ENCODE data around the gene LCN12.

DNA sequence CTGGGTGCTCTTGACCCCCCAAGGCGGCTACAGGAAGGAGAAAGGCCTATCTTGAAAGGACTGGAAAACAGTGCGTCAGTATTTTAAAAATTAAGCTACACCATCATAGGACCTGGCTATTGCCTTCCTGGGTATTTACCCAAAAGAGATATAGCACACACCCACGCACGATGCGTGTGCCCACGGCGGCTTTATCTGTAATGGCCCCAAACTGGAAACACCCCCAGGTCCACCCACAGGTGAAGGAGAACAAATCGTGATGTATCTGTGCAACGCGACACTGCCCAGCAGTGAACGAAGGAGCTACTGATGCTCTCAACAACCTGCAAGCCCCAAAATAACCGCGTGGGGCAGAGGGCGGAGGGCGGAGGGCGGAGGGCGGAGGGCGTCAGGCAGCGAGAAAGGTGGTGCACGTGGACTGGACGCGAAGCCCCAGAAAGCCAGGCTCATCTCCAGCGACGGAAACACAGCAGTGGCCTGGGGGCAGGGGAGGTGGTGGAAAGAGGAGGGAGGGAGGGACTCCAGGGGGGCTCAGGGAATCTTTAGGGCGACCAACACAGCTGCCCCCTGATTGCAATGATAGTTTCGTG lies 12.9 kb downstream of the LCN12 start:
- TF ChIP-seq, protein P1, sequence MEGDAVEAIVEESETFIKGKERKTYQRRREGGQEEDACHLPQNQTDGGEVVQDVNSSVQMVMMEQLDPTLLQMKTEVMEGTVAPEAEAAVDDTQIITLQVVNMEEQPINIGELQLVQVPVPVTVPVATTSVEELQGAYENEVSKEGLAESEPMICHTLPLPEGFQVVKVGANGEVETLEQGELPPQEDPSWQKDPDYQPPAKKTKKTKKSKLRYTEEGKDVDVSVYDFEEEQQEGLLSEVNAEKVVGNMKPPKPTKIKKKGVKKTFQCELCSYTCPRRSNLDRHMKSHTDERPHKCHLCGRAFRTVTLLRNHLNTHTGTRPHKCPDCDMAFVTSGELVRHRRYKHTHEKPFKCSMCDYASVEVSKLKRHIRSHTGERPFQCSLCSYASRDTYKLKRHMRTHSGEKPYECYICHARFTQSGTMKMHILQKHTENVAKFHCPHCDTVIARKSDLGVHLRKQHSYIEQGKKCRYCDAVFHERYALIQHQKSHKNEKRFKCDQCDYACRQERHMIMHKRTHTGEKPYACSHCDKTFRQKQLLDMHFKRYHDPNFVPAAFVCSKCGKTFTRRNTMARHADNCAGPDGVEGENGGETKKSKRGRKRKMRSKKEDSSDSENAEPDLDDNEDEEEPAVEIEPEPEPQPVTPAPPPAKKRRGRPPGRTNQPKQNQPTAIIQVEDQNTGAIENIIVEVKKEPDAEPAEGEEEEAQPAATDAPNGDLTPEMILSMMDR (IDR thresholded peaks at IDR 0.05) = no peak
- TF ChIP-seq POLR2A (IDR thresholded peaks at IDR 0.05; ENCODE audit: low read depth) = no peak
- TF ChIP-seq POLR2AphosphoS5 (IDR thresholded peaks at IDR 0.05) = no peak
